SU-DHL-6 (cell line): Measurements from ENCODE around the gene PRKCA.

ENCODE experiments used
- CTCF ChIP-seq: fragments of 200-600 bp; sonication (generic); IDR thresholded peaks from one replicate; pipeline ENCODE4 v1.5.1; 2017; ENCODE audit warnings: antibody characterized with exemption, mild to moderate bottlenecking, low read length, moderate library complexity; ENCODE audit not compliant: insufficient read depth, poor library complexity, severe bottlenecking
- EZH2phosphoT487 ChIP-seq: fragments of 200-600 bp; sonication (generic), shearing (Covaris generic); conservative IDR thresholded peaks from 2 replicates; pipeline ENCODE4 v1.6.1; 2018; ENCODE audit warnings: mild to moderate bottlenecking, antibody characterized with exemption, low read length, moderate library complexity, mixed read lengths

DNA sequence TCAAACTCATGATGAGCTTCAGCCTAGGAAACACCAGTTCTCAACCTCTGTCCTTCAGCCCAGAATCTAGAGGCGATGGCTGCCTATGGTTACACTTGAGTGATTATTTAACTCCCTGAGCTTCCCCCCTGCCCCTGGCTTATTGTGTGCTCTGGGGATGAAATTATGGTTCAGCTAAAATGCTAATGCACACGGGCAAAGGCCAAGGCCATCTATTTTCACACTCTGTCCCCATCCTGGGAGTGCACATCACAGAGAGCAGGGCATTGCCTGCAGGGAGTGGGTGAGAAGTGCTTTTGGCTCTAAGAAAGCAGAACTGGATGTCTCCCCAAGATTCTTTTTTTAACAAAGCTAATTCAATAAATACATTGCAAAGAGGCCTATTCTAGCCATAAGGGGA, 510.9 kb downstream of the PRKCA start:
- no peak for TF ChIP-seq CTCF
- no peak for TF ChIP-seq EZH2phosphoT487
